Keratinocyte (primary cell): ENCODE data around the gene PLSCR1. TPM values are rescaled to one million over a fixed set of nuclear protein-coding genes. Genes with fewer than 3 reads are reported as not detected.
A peak's percentile ranks its signal among the peaks of the same experiment; 100 is the strongest.

Experiments
- DNase-seq: peaks from one replicate; pipeline ENCODE4 v3.0.0-alpha.2; 2011; ENCODE audit warnings: low read depth, missing footprints, low spot score
- FAIRE-seq: peaks from 2 replicates; lab custom pipeline; 2011; peaks lifted over from hg19 to GRCh38; lab: Jason Lieb, UNC
- H2AFZ ChIP-seq: 2 replicates; pipeline ENCODE4 v1.6.0; 2012; ENCODE audit warnings: low read length, control low read depth, inconsistent platforms; ENCODE audit not compliant: control insufficient read depth
- H3K27ac ChIP-seq: 2 replicates; pipeline ENCODE4 v1.5.1; 2011; ENCODE audit warnings: low read length; ENCODE audit not compliant: control insufficient read depth, insufficient read depth
- H3K27me3 ChIP-seq: 3 replicates; pipeline ENCODE4 v1.6.0; 2011; ENCODE audit warnings: low read length; ENCODE audit not compliant: control insufficient read depth, insufficient read depth; ENCODE audit errors: extremely low read depth
- H3K36me3 ChIP-seq, 2 experiments: 2 replicates in 1 of 2; 3 replicates in 1 of 2; pipeline ENCODE4 v1.5.1; 2011; ENCODE audit warnings: low read length in 2 of 2, mild to moderate bottlenecking in 1 of 2; ENCODE audit not compliant: control insufficient read depth in 2 of 2, insufficient read depth in 2 of 2; ENCODE audit errors: extremely low read depth in 1 of 2
- H3K4me1 ChIP-seq: 3 replicates; pipeline ENCODE4 v1.5.1; 2011; ENCODE audit warnings: low read length; ENCODE audit not compliant: control insufficient read depth, insufficient read depth; ENCODE audit errors: extremely low read depth
- H3K4me2 ChIP-seq: 3 replicates; pipeline ENCODE4 v1.6.0; 2011; ENCODE audit warnings: low read depth, low read length; ENCODE audit not compliant: control insufficient read depth, insufficient read depth; ENCODE audit errors: extremely low read depth
- H3K4me3 ChIP-seq, 3 experiments: fragments of 200-600 bp in 1 of 3; sonication (generic) in 1 of 3; 2 replicates in 2 of 3; 3 replicates in 1 of 3; pipeline ENCODE4 v1.5.1; 2011 to 2016; ENCODE audit warnings: low read length in 3 of 3, mild to moderate bottlenecking in 3 of 3, control low read depth in 2 of 3, inconsistent platforms in 1 of 3, low read depth in 1 of 3, mixed read lengths in 1 of 3, mixed run types in 1 of 3, moderate library complexity in 1 of 3; ENCODE audit not compliant: control insufficient read depth in 2 of 3, insufficient read depth in 2 of 3; ENCODE audit errors: extremely low read depth in 1 of 3
- H3K79me2 ChIP-seq: 2 replicates; pipeline ENCODE4 v1.6.0; 2012; ENCODE audit warnings: low read length; ENCODE audit not compliant: control insufficient read depth, insufficient read depth
- H3K9ac ChIP-seq: 3 replicates; pipeline ENCODE4 v1.6.0; 2011; ENCODE audit warnings: low read length; ENCODE audit not compliant: control insufficient read depth, insufficient read depth; ENCODE audit errors: extremely low read depth
- H3K9me1 ChIP-seq: 3 replicates; pipeline ENCODE4 v1.6.0; 2011; ENCODE audit warnings: low read length; ENCODE audit not compliant: control insufficient read depth, insufficient read depth; ENCODE audit errors: extremely low read depth
- H3K9me3 ChIP-seq: 2 replicates; pipeline ENCODE4 v1.5.1; 2012; ENCODE audit warnings: low read depth, low read length; ENCODE audit not compliant: control insufficient read depth
- H4K20me1 ChIP-seq: 3 replicates; pipeline ENCODE4 v1.6.0; 2011; ENCODE audit warnings: low read length; ENCODE audit not compliant: control insufficient read depth, insufficient read depth; ENCODE audit errors: extremely low read depth
- CTCF ChIP-seq, 3 experiments: IDR thresholded peaks in 1 of 3; conservative IDR thresholded peaks in 1 of 3; optimal IDR thresholded peaks in 1 of 3; 2 replicates in 2 of 3; 3 replicates in 1 of 3; pipeline versions ENCODE3 to v1.5.1; 2011; ENCODE audit warnings: low read length in 3 of 3, mild to moderate bottlenecking in 3 of 3, moderate library complexity in 2 of 3, control low read depth in 1 of 3, inconsistent platforms in 1 of 3; ENCODE audit not compliant: insufficient read depth in 2 of 3; ENCODE audit errors: extremely low read depth in 1 of 3
- EZH2 ChIP-seq: IDR thresholded peaks from one replicate; pipeline ENCODE4 v1.6.1; 2012; ENCODE audit warnings: inconsistent platforms, mild to moderate bottlenecking, low read length, moderate library complexity
- dilution Hi-C: fragments of 300-500 bp; cut with MboI; formaldehyde crosslinking; loops from one replicate; pipeline ENCODE4 v1.7.0; 2020; ENCODE audit warnings: low sequenced_read_pairs; ENCODE audit not compliant: extremely low pct_ligation_motif_present
- polyA plus RNA-seq, 5 experiments: library from polyadenylated mRNA; depleted of rRNA in 3 of 5; stranded (reverse) in 3 of 5; stranded (forward) in 1 of 5; unstranded in 1 of 5; fragments of >200 nt; gene quantifications; 1 replicate in 1 of 5; 2 replicates in 3 of 5; 3 replicates in 1 of 5; pipeline versions ENCODE4 v1.2.1 to v1.2.3, GENCODE V29; 2011 to 2012; ENCODE audit warnings: missing spikeins in 2 of 5, low read depth in 1 of 5, low replicate concordance in 1 of 5

The PLSCR1 gene
- polyA plus RNA-seq, 1 donor (not counting 4 experiments of a cell fraction or from before 2014, with no cell fraction given) = 77.6 TPM

DNA sequence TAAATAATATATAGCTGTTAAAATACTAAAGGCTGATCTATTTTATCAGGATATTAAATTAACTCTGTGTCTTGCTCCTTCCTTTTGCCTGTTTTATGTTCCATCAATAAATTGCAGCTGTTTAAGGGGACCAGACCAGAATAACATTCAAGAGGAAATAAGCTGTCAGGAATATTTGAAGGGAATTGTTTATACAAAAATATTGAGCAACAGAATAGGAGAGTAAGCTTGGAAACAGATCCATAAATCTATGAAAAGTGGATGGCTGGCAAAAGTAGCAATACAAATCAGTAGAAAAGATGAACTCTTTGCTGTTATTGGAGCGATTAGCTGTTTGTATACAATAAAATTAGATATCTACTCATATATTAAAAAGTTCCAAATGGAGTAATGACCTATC lies 38.9 kb downstream of the PLSCR1 start:
- no peak for FAIRE-seq
- H3K9me1 ChIP-seq = no peaks in the 10 kb centered on the region
- no peak overlapping the region for H3K9ac ChIP-seq
- H2AFZ ChIP-seq = no peak overlapping the region
- TF ChIP-seq CTCF (optimal IDR thresholded peaks at IDR 0.05 in 1 of 3, IDR thresholded peaks at IDR 0.05 in 1 of 3, conservative IDR thresholded peaks at IDR 0.05 in 1 of 3; ENCODE audit: extremely low read depth in 1 of 3, insufficient read depth in 2 of 3, low read length in 3 of 3) = no peak
- no peak for TF ChIP-seq EZH2
- DNase-seq = no peak
- H3K4me2 ChIP-seq = no peak overlapping the region
- H4K20me1 ChIP-seq = no peaks in the 10 kb centered on the region
- no peak overlapping the region for H3K27ac ChIP-seq
- H3K36me3 ChIP-seq = no peaks in the 10 kb centered on the region
- dilution Hi-C loops = no loop called here
- peaks cover 47% of the 10 kb centered on the region for H3K4me1 ChIP-seq
- H3K4me3 ChIP-seq = no peak overlapping the region
- H3K27me3 ChIP-seq = no peaks in the 10 kb centered on the region
- H3K79me2 ChIP-seq = no peaks in the 10 kb centered on the region
- no peaks in the 10 kb centered on the region for H3K9me3 ChIP-seq

DNA sequence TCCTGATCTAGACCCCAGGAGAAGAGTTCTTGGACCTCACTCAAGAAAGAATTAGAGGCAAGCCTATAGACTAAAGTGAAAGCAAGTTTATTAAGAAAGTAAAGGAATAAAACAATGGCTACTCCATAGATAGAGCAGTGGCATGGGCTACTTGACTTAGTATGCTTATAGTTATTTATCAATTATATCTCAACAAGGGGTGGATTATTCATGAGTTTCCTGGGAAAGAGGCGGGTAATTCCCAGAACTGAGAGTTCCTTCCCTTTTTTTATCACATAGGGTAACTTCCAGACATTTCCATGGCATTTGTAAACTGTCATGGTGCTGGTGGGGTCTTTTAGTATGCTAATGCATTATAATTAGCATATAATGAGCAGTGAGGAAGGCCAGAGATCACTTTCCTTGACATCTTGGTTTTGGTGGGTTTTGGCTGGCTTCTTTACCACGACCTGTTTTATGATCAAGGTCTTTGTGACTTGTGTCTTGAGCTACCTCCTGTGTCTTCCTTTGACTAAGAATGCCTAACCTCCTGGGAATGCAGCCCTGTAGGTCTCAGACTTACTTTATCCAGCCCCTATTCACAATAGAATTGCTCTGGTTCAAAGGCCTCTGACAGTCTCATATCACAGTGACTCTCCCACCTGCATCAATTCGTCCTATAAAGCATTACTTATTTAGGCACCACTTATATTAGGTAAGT lies 39.8 kb downstream of the PLSCR1 start:
- Histone ChIP-seq H3K4me1 (peaks cover 47% of the 10 kb centered on the region), H4K20me1 (no peaks in the 10 kb centered on the region)

More for the DNA sequence above, 39.8 kb downstream of the PLSCR1 start:
- H2AFZ ChIP-seq = no peak overlapping the region
- no peak overlapping the region for H3K9ac ChIP-seq
- H3K79me2 ChIP-seq = no peaks in the 10 kb centered on the region
- dilution Hi-C loops = no loop called here
- no peak for DNase-seq
- no peaks in the 10 kb centered on the region for H3K9me1 ChIP-seq
- peak overlapping the region; percentile 2 for H3K4me2 ChIP-seq
- TF ChIP-seq CTCF (optimal IDR thresholded peaks at IDR 0.05 in 1 of 3, IDR thresholded peaks at IDR 0.05 in 1 of 3, conservative IDR thresholded peaks at IDR 0.05 in 1 of 3; ENCODE audit: extremely low read depth in 1 of 3, insufficient read depth in 2 of 3, low read length in 3 of 3) (no peak), EZH2 (no peak)
- H3K27me3 ChIP-seq = no peaks in the 10 kb centered on the region
- H3K27ac ChIP-seq = peak overlapping the region; percentile 74
- no peaks in the 10 kb centered on the region for H3K36me3 ChIP-seq
- FAIRE-seq = peak; percentile 84
- no peak overlapping the region for H3K4me3 ChIP-seq
- no peaks in the 10 kb centered on the region for H3K9me3 ChIP-seq
